Endothelial cell of umbilical vein (primary cell): ENCODE results near the gene GAL3ST1. TPM values are rescaled to one million over a fixed set of nuclear protein-coding genes. Genes with fewer than 3 reads are reported as not detected.
A peak's percentile ranks its signal among the peaks of the same experiment; 100 is the strongest.
"Not testable (repeated sequence)": the region's sequence is repeated elsewhere in the genome, so short reads cannot be mapped to it uniquely, and the experiment has no call there.

Experiments used
- BruUV-seq: library from RNA; stranded (reverse); fragments of 400-500 nt; replicated peaks from 2 replicates; lab custom pipeline; 2021; lab: Mats Ljungman, UMichigan
- CTCF ChIA-PET: fragments of 300-600, 350-600 bp; sonication (Branson Sonifier 250); formaldehyde crosslinking; loops from one replicate; lab custom pipeline; 2021; ENCODE audit warnings: antibody characterized with exemption, inconsistent platforms; lab: Charles Lee
- POLR2A ChIA-PET: fragments of 300-600, 350-600 bp; sonication (Branson Sonifier 250); formaldehyde crosslinking; loops from one replicate; lab custom pipeline; 2021; ENCODE audit warnings: antibody characterized with exemption, inconsistent platforms; lab: Charles Lee
- DNase-seq: peaks from one replicate; pipeline ENCODE4 v3.0.0-alpha.2; 2011; ENCODE audit warnings: low read depth, low spot score
- FAIRE-seq: peaks from 2 replicates; lab custom pipeline; 2011; peaks lifted over from hg19 to GRCh38; lab: Jason Lieb, UNC
- H2AFZ ChIP-seq: 2 replicates; pipeline ENCODE4 v1.6.0; 2012; ENCODE audit warnings: low read depth, low read length, control low read depth, inconsistent platforms
- H3K27ac ChIP-seq: 2 replicates; pipeline ENCODE4 v1.5.1; 2011; ENCODE audit warnings: low read depth, mild to moderate bottlenecking, control low read depth, low read length, moderate library complexity; ENCODE audit not compliant: insufficient read depth
- H3K27me3 ChIP-seq, 2 experiments: 2 replicates each; pipeline versions ENCODE4 v1.6.0 to v1.6.1; 2011; ENCODE audit warnings: low read length in 2 of 2, mixed read lengths in 1 of 2; ENCODE audit not compliant: control insufficient read depth in 2 of 2, insufficient read depth in 2 of 2
- H3K36me3 ChIP-seq, 2 experiments: 2 replicates in 1 of 2; 3 replicates in 1 of 2; pipeline ENCODE4 v1.5.1; 2011; ENCODE audit warnings: low read length in 2 of 2, mild to moderate bottlenecking in 1 of 2, moderate library complexity in 1 of 2; ENCODE audit not compliant: control insufficient read depth in 2 of 2, insufficient read depth in 2 of 2; ENCODE audit errors: extremely low read depth in 1 of 2
- H3K4me1 ChIP-seq: 3 replicates; pipeline ENCODE4 v1.5.1; 2011; ENCODE audit warnings: mild to moderate bottlenecking, low read length; ENCODE audit not compliant: control insufficient read depth, insufficient read depth; ENCODE audit errors: extremely low read depth
- H3K4me2 ChIP-seq: 2 replicates; pipeline ENCODE4 v1.6.1; 2011; ENCODE audit warnings: low read length, control low read depth, mixed read lengths; ENCODE audit not compliant: insufficient read depth
- H3K4me3 ChIP-seq, 3 experiments: fragments of 200-600 bp in 1 of 3; sonication (generic), shearing (Covaris generic) in 1 of 3; replicated peaks in 1 of 3; 2 replicates each; pipeline ENCODE4 v1.5.1; 2011 to 2016; ENCODE audit warnings: control low read depth in 3 of 3, low read length in 3 of 3, mild to moderate bottlenecking in 2 of 3, inconsistent platforms in 1 of 3, low read depth in 1 of 3, moderate library complexity in 1 of 3; ENCODE audit not compliant: insufficient read depth in 1 of 3
- H3K79me2 ChIP-seq: 2 replicates; pipeline ENCODE4 v1.6.0; 2012; ENCODE audit warnings: low read length, inconsistent platforms; ENCODE audit not compliant: control insufficient read depth, insufficient read depth
- H3K9ac ChIP-seq: replicated peaks from 2 replicates; pipeline ENCODE3; 2011; ENCODE audit warnings: low read length, control low read depth; ENCODE audit not compliant: insufficient read depth; ENCODE audit errors: extremely low read depth
- H3K9me1 ChIP-seq: replicated peaks from 3 replicates; pipeline ENCODE4 v1.6.0; 2011; ENCODE audit warnings: mild to moderate bottlenecking, low read length; ENCODE audit not compliant: control insufficient read depth, insufficient read depth; ENCODE audit errors: extremely low read depth
- H3K9me3 ChIP-seq: replicated peaks from 2 replicates; pipeline ENCODE4 v1.5.1; 2012; ENCODE audit warnings: low read length, inconsistent platforms; ENCODE audit not compliant: control insufficient read depth, insufficient read depth
- H4K20me1 ChIP-seq: replicated peaks from 2 replicates; pipeline ENCODE3; 2011; ENCODE audit warnings: mild to moderate bottlenecking, low read length; ENCODE audit not compliant: control insufficient read depth, insufficient read depth; ENCODE audit errors: extremely low read depth
- CTCF ChIP-seq, 2 donors: IDR thresholded peaks; 1 replicate in 1 of 2; 2 replicates in 1 of 2; pipeline ENCODE4 v1.5.1; 2011; ENCODE audit warnings: low read length in 2 of 2, mild to moderate bottlenecking in 2 of 2, moderate library complexity in 2 of 2, control low read depth in 1 of 2, inconsistent platforms in 1 of 2, low read depth in 1 of 2; ENCODE audit not compliant: insufficient read depth in 1 of 2; ENCODE audit errors: extremely low read depth in 1 of 2
- EZH2 ChIP-seq: IDR thresholded peaks from 2 replicates; pipeline ENCODE4 v1.6.1; 2012; ENCODE audit warnings: borderline replicate concordance, low read depth, mild to moderate bottlenecking, moderate library complexity, low read length, inconsistent platforms; ENCODE audit not compliant: severe bottlenecking
- FOS ChIP-seq: IDR thresholded peaks from 2 replicates; pipeline ENCODE4 v1.6.1; 2011; ENCODE audit warnings: mild to moderate bottlenecking, low read length, moderate library complexity, borderline replicate concordance; ENCODE audit not compliant: insufficient read depth
- GATA2 ChIP-seq: IDR thresholded peaks from 2 replicates; pipeline ENCODE4 v1.7.0; 2011; ENCODE audit warnings: low read depth, mild to moderate bottlenecking, moderate library complexity, mixed read lengths, low read length; ENCODE audit not compliant: insufficient read length, insufficient read depth
- JUN ChIP-seq: IDR thresholded peaks from 2 replicates; pipeline ENCODE4 v1.6.1; 2011; ENCODE audit warnings: borderline replicate concordance, low read depth; ENCODE audit not compliant: insufficient read length, insufficient read depth
- MAX ChIP-seq: IDR thresholded peaks from 2 replicates; pipeline ENCODE4 v1.6.1; 2011; ENCODE audit not compliant: insufficient read depth, insufficient read length
- MYC ChIP-seq: IDR thresholded peaks from one replicate; pipeline ENCODE4 v1.6.1; 2011; ENCODE audit warnings: mild to moderate bottlenecking, low read depth, low read length
- POLR2A ChIP-seq: IDR thresholded peaks from 2 replicates; pipeline ENCODE4 v1.6.1; 2012; ENCODE audit warnings: low read depth, mild to moderate bottlenecking, control low read depth, low read length
- POLR2AphosphoS5 ChIP-seq: IDR thresholded peaks from 2 replicates; pipeline ENCODE4 v1.6.1; 2012; ENCODE audit warnings: low read depth, mild to moderate bottlenecking, control low read depth, low read length, moderate library complexity; ENCODE audit not compliant: insufficient read depth
- dilution Hi-C: fragments of 300-500 bp; cut with MboI; formaldehyde crosslinking; loops from one replicate; pipeline ENCODE4 v1.15.0; 2019; ENCODE audit warnings: low sequenced_read_pairs; ENCODE audit not compliant: extremely low pct_ligation_motif_present
- intact Hi-C: fragments of 100-400 bp; cut with micrococcal nuclease; formaldehyde crosslinking; loops from one replicate; pipeline ENCODE4 v1.10.0; 2022
- polyA plus RNA-seq, 4 experiments: library from polyadenylated mRNA; depleted of rRNA in 3 of 4; stranded (reverse) in 3 of 4; unstranded in 1 of 4; fragments of >200 nt; gene quantifications; 2 replicates each; pipeline versions ENCODE4 v1.2.1 to v1.2.3, GENCODE V29; 2011 to 2012; ENCODE audit warnings: missing spikeins in 1 of 4
- total RNA-seq: library from RNA; stranded (reverse); gene quantifications from 2 replicates; pipeline ENCODE4 v1.2.3, GENCODE V29; 2021

The GAL3ST1 gene
- total and polyA plus RNA-seq, 2 donors (not counting 3 experiments of a cell fraction or from before 2014, with no cell fraction given), result not detected

- FAIRE-seq, H3K9ac ChIP-seq, H3K4me1 ChIP-seq, H3K27ac ChIP-seq, H2AFZ ChIP-seq, intact Hi-C loops, DNase-seq, H3K4me3 ChIP-seq, CTCF ChIA-PET, H3K36me3 ChIP-seq, H3K9me1 ChIP-seq, H3K27me3 ChIP-seq, H3K79me2 ChIP-seq, BruUV-seq, dilution Hi-C loops, H4K20me1 ChIP-seq, POLR2A ChIA-PET, H3K9me3 ChIP-seq, H3K4me2 ChIP-seq: not testable (repeated sequence)
- peak in 1 of 2 donors; percentile 13 for TF ChIP-seq CTCF (IDR thresholded peaks at IDR 0.05; ENCODE audit: extremely low read depth in 1 of 2, insufficient read depth in 1 of 2, low read depth in 1 of 2, low read length in 2 of 2)
These were observed 13.7 kb downstream of the GAL3ST1 start for GRCh38 chr22:30560643-30561202.

- CTCF ChIA-PET, result no interaction called here
- H2AFZ ChIP-seq, result no peak overlapping the region
- no peak overlapping the region for H3K27ac ChIP-seq
- H3K4me3 ChIP-seq, result no peak overlapping the region
- H3K9me3 ChIP-seq, result no peaks in the 10 kb centered on the region
- no peaks in the 10 kb centered on the region for H3K4me1 ChIP-seq
- no peak for TF ChIP-seq EZH2
- TF ChIP-seq POLR2A, result no peak
- TF ChIP-seq CTCF (IDR thresholded peaks at IDR 0.05; ENCODE audit: extremely low read depth in 1 of 2, insufficient read depth in 1 of 2, low read depth in 1 of 2, low read length in 2 of 2), result no peak
- TF ChIP-seq GATA2, result no peak
- TF ChIP-seq MYC, result no peak
- no peak for TF ChIP-seq POLR2AphosphoS5
- no peak for TF ChIP-seq FOS
- TF ChIP-seq JUN, result no peak
- no peak for TF ChIP-seq MAX
- H3K9ac ChIP-seq, result no peak overlapping the region
- FAIRE-seq, result no peak
- no TSS peak for BruUV-seq
- H3K27me3 ChIP-seq, result no peaks in the 10 kb centered on the region
- no peaks in the 10 kb centered on the region for H4K20me1 ChIP-seq
- dilution Hi-C loops, result no loop called here
- no peaks in the 10 kb centered on the region for H3K9me1 ChIP-seq
- no peaks in the 10 kb centered on the region for H3K36me3 ChIP-seq
- no peaks in the 10 kb centered on the region for H3K79me2 ChIP-seq
- POLR2A ChIA-PET, result no interaction called here
- DNase-seq, result no peak
- H3K4me2 ChIP-seq, result no peak overlapping the region
- intact Hi-C loops, result no loop called here
These were observed 14.6 kb downstream of the GAL3ST1 start for GRCh38 chr22:30559889-30560288.
